Fibroblast of pulmonary artery (primary cell): ENCODE data around the gene EP400.

Experiments used
- DNase-seq: peaks from one replicate; pipeline ENCODE4 v3.0.0-alpha.2; 2010; ENCODE audit warnings: low read depth
- H3K4me3 ChIP-seq: replicated peaks from 2 replicates; pipeline ENCODE4 v1.5.1; 2011; ENCODE audit warnings: low read depth, mild to moderate bottlenecking, control low read depth, low read length, moderate library complexity
- TF ChIP-seq, protein P1 (sequence below): IDR thresholded peaks from 2 replicates; pipeline ENCODE4 v1.5.1; 2011; ENCODE audit warnings: mild to moderate bottlenecking, control low read depth, low read length, inconsistent platforms; ENCODE audit errors: missing control alignments

EP400 gene

GRCh38 chr12:131903270-131904255 is 46.2 kb upstream of the EP400 start:
- TF ChIP-seq, protein P1, sequence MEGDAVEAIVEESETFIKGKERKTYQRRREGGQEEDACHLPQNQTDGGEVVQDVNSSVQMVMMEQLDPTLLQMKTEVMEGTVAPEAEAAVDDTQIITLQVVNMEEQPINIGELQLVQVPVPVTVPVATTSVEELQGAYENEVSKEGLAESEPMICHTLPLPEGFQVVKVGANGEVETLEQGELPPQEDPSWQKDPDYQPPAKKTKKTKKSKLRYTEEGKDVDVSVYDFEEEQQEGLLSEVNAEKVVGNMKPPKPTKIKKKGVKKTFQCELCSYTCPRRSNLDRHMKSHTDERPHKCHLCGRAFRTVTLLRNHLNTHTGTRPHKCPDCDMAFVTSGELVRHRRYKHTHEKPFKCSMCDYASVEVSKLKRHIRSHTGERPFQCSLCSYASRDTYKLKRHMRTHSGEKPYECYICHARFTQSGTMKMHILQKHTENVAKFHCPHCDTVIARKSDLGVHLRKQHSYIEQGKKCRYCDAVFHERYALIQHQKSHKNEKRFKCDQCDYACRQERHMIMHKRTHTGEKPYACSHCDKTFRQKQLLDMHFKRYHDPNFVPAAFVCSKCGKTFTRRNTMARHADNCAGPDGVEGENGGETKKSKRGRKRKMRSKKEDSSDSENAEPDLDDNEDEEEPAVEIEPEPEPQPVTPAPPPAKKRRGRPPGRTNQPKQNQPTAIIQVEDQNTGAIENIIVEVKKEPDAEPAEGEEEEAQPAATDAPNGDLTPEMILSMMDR, result no peak
- DNase-seq, result no peak
- H3K4me3 ChIP-seq, result no peak overlapping the region

DNA sequence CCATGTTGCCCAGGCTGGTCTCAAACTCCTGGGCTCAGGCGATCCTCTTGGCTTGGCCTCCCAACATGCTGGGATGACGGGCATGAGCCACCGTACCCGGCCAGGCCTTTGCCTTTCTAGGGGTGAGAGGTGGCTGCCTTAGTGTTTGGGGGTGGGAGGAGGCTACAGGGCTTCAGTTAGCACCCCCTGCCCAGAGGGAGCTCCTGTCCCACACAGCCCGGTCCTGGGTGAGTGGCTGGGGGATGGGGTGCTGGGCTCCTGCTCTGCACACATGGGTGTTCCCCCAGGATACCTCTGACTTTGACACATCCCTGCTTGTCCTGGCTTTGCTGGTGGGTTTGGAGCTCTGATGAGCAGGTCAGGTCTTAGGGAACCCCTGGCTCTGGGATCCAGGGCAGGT is 45.4 kb upstream of the EP400 start:
- TF ChIP-seq, protein P1, result no peak
- H3K4me3 ChIP-seq, result no peak overlapping the region
- no peak for DNase-seq

GRCh38 chr12:131905081-131905629 is 44.6 kb upstream of the EP400 start:
- H3K4me3 ChIP-seq, result no peak overlapping the region
- DNase-seq, result no peak
- TF ChIP-seq, protein P1, result no peak

- no peak for DNase-seq
- H3K4me3 ChIP-seq, result no peak overlapping the region
- TF ChIP-seq, protein P1, result no peak
Observed at GRCh38 chr12:131905630-131906091, 44.1 kb upstream of the EP400 start.

GRCh38 chr12:131907379-131908091 is 42.2 kb upstream of the EP400 start:
- no peak overlapping the region for H3K4me3 ChIP-seq
- DNase-seq, result no peak
- TF ChIP-seq, protein P1, result no peak

DNA sequence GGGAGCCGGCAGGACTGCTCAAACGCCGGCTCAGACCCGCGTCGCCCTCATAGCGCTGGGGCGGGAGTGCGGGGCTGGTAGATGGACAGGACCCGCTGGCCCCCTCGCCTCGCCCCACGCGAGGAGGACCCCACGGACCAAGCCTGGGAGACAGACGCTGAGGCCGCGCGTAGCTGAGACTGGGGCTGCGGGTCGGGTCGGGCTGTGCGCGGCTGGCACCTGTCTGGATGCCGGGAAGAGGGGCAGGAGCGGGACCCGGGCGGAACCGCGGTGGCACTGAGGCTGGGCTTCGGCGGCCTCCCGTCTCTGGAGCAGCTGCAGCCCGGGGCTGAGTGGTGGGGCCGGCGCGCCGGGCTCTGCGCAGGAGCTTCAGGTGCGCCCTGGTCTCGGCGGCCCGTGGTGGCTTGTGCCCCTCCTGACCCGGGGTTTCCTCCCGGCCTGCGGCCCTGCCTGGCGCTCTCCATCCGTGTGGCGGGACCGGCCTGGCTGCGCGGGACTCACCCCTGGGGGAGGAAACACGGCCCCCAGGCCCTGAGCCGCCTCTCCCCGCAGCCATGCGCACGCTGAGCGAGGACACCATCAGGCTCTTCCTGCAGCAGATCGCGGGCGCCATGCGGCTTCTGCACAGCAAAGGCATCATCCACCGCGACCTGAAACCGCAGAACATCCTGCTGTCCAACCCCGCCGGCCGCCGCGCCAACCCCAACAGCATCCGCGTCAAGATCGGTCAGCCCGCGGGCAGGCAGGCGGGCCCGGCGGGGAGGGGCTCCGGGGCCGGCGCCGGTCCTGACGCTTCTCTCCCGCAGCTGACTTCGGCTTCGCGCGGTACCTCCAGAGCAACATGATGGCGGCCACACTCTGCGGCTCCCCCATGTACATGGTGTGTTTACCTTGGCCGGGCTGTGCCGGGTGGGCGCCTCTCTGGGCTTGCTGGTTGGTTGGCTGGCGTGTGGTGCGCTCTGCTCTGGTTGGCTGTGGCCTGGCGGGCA is 41.4 kb upstream of the EP400 start:
- TF ChIP-seq, protein P1, result no peak
- no peak for DNase-seq

More for the DNA sequence above, 41.4 kb upstream of the EP400 start:
- H3K4me3 ChIP-seq, result no peak overlapping the region
